ENCODE measurements around the gene CRYAB.

- no peak for TF ChIP-seq CTCF (conservative IDR thresholded peaks at IDR 0.05; ENCODE audit: low read length)
- TF ChIP-seq EZH2phosphoT487 (IDR thresholded peaks at IDR 0.05; ENCODE audit: borderline replicate concordance): no peak
These were observed 22.3 kb upstream of the CRYAB start for GRCh38 chr11:111933872-111934271.
